Hepatocyte (in vitro differentiated cells): ENCODE data around the gene LIMS2.

Source experiments
- EZH2 ChIP-seq: fragments of 200-600 bp; sonication (generic); IDR thresholded peaks from 2 replicates; pipeline ENCODE4 v1.6.1; 2016; ENCODE audit warnings: antibody characterized with exemption, mild to moderate bottlenecking, borderline replicate concordance
- EZH2phosphoT487 ChIP-seq: fragments of 200-600 bp; sonication (generic); IDR thresholded peaks from one replicate; pipeline ENCODE4 v1.6.1; 2018; ENCODE audit warnings: antibody characterized with exemption, mild to moderate bottlenecking, low read depth, moderate library complexity; ENCODE audit not compliant: unreplicated experiment, severe bottlenecking
- TF ChIP-seq, protein P1 (sequence below): fragments of 200-600 bp; sonication (generic); IDR thresholded peaks from 2 replicates; pipeline ENCODE4 v1.5.1; 2016; ENCODE audit warnings: antibody characterized with exemption, mild to moderate bottlenecking; ENCODE audit not compliant: poor library complexity

- TF ChIP-seq EZH2 (no peak), EZH2phosphoT487 (no peak)
- TF ChIP-seq, protein P1, sequence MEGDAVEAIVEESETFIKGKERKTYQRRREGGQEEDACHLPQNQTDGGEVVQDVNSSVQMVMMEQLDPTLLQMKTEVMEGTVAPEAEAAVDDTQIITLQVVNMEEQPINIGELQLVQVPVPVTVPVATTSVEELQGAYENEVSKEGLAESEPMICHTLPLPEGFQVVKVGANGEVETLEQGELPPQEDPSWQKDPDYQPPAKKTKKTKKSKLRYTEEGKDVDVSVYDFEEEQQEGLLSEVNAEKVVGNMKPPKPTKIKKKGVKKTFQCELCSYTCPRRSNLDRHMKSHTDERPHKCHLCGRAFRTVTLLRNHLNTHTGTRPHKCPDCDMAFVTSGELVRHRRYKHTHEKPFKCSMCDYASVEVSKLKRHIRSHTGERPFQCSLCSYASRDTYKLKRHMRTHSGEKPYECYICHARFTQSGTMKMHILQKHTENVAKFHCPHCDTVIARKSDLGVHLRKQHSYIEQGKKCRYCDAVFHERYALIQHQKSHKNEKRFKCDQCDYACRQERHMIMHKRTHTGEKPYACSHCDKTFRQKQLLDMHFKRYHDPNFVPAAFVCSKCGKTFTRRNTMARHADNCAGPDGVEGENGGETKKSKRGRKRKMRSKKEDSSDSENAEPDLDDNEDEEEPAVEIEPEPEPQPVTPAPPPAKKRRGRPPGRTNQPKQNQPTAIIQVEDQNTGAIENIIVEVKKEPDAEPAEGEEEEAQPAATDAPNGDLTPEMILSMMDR, result no peak
Measured at GRCh38 chr2:127651381-127651809, 23.9 kb downstream of the LIMS2 start.
